Osteoblast (primary cell): ENCODE data around the gene AOX1. TPM values are rescaled to one million over a fixed set of nuclear protein-coding genes. Genes with fewer than 3 reads are reported as not detected.

Experiments
- DNase-seq: peaks from one replicate; pipeline ENCODE4 v3.0.0; 2011; ENCODE audit warnings: low spot score, mixed read lengths; ENCODE audit not compliant: insufficient read length; ENCODE audit errors: missing footprints
- H2AFZ ChIP-seq: 2 replicates; pipeline ENCODE4 v1.6.0; 2011; ENCODE audit warnings: mild to moderate bottlenecking, low read length
- H3K27ac ChIP-seq: 2 replicates; pipeline ENCODE4 v1.5.1; 2011; ENCODE audit warnings: mild to moderate bottlenecking, low read depth, low read length, moderate library complexity
- H3K27me3 ChIP-seq: 2 replicates; pipeline ENCODE4 v1.6.0; 2012; ENCODE audit warnings: mild to moderate bottlenecking, control low read depth, inconsistent platforms, low read length, moderate library complexity; ENCODE audit not compliant: insufficient read depth
- H3K36me3 ChIP-seq: 2 replicates; pipeline ENCODE4 v1.5.1; 2011; ENCODE audit warnings: mild to moderate bottlenecking, low read length, control low read depth, moderate library complexity; ENCODE audit not compliant: insufficient read depth
- H3K4me1 ChIP-seq: 2 replicates; pipeline ENCODE4 v1.5.1; 2011; ENCODE audit warnings: mild to moderate bottlenecking, low read length, control low read depth, moderate library complexity; ENCODE audit not compliant: insufficient read depth
- H3K4me2 ChIP-seq: 2 replicates; pipeline ENCODE4 v1.6.0; 2011; ENCODE audit warnings: mild to moderate bottlenecking, low read length; ENCODE audit not compliant: insufficient read depth
- H3K4me3 ChIP-seq: fragments of 200-600 bp; sonication (generic); 3 replicates; pipeline ENCODE4 v1.5.1; 2012; ENCODE audit warnings: mild to moderate bottlenecking, low read length, inconsistent platforms; ENCODE audit not compliant: insufficient read depth
- H3K79me2 ChIP-seq: 2 replicates; pipeline ENCODE4 v1.6.0; 2012; ENCODE audit warnings: mild to moderate bottlenecking, low read length, control low read depth, inconsistent platforms; ENCODE audit not compliant: insufficient read depth
- H3K9me3 ChIP-seq: 2 replicates; pipeline ENCODE4 v1.5.1; 2011; ENCODE audit warnings: low read depth, low read length, control low read depth
- H4K20me1 ChIP-seq: 2 replicates; pipeline ENCODE4 v1.6.0; 2012; ENCODE audit warnings: mild to moderate bottlenecking, low read length, control low read depth; ENCODE audit not compliant: insufficient read depth
- CTCF ChIP-seq: IDR thresholded peaks from 2 replicates; pipeline ENCODE4 v1.5.1; 2011; ENCODE audit warnings: mild to moderate bottlenecking, low read depth, low read length, moderate library complexity; ENCODE audit errors: extremely low read depth
- total RNA-seq: library from RNA; depleted of rRNA; stranded (reverse); fragments of >200 nt; gene quantifications from 2 replicates; pipeline ENCODE4 v1.2.3, GENCODE V29; 2012

AOX1 gene
- total RNA-seq, 1 donor: 76.4 TPM

GRCh38 chr2:200593905-200594304 lies 8.1 kb downstream of the AOX1 start:
- H3K4me2 ChIP-seq: no peak overlapping the region
- H3K4me1 ChIP-seq: no peaks in the 10 kb centered on the region
- no peak overlapping the region for H3K4me3 ChIP-seq
- no peak overlapping the region for H3K27ac ChIP-seq
- H2AFZ ChIP-seq: no peak overlapping the region
- H3K27me3 ChIP-seq: no peaks in the 10 kb centered on the region
- H3K79me2 ChIP-seq: no peaks in the 10 kb centered on the region
- DNase-seq: no peak
- no peaks in the 10 kb centered on the region for H4K20me1 ChIP-seq
- no peak for TF ChIP-seq CTCF
- H3K36me3 ChIP-seq: no peaks in the 10 kb centered on the region
- no peaks in the 10 kb centered on the region for H3K9me3 ChIP-seq

GRCh38 chr2:200595913-200596312 lies 10.1 kb downstream of the AOX1 start:
- H2AFZ ChIP-seq: no peak overlapping the region
- no peak for TF ChIP-seq CTCF
- peaks cover 12% of the 10 kb centered on the region for H3K4me1 ChIP-seq
- no peaks in the 10 kb centered on the region for H3K79me2 ChIP-seq
- no peak overlapping the region for H3K27ac ChIP-seq
- H3K9me3 ChIP-seq: no peaks in the 10 kb centered on the region
- no peak overlapping the region for H3K4me3 ChIP-seq
- no peak overlapping the region for H3K4me2 ChIP-seq
- no peaks in the 10 kb centered on the region for H3K36me3 ChIP-seq
- H3K27me3 ChIP-seq: no peaks in the 10 kb centered on the region
- DNase-seq: no peak
- H4K20me1 ChIP-seq: no peaks in the 10 kb centered on the region

- Histone ChIP-seq H2AFZ (no peak overlapping the region), H3K27me3 (no peaks in the 10 kb centered on the region), H3K9me3 (no peaks in the 10 kb centered on the region), H3K36me3 (no peaks in the 10 kb centered on the region), H4K20me1 (no peaks in the 10 kb centered on the region), H3K4me2 (no peak overlapping the region), H3K4me1 (peaks cover 13% of the 10 kb centered on the region), H3K4me3 (no peak overlapping the region), H3K27ac (no peak overlapping the region), H3K79me2 (no peaks in the 10 kb centered on the region)
- no peak for TF ChIP-seq CTCF
- no peak for DNase-seq
These were observed 11.2 kb downstream of the AOX1 start for GRCh38 chr2:200596774-200597570.

GRCh38 chr2:200599206-200599605 lies 13.4 kb downstream of the AOX1 start:
- no peak overlapping the region for H2AFZ ChIP-seq
- TF ChIP-seq CTCF: no peak
- no peak overlapping the region for H3K4me2 ChIP-seq
- no peak for DNase-seq
- no peak overlapping the region for H3K27ac ChIP-seq
- no peaks in the 10 kb centered on the region for H3K27me3 ChIP-seq
- no peaks in the 10 kb centered on the region for H4K20me1 ChIP-seq
- H3K4me3 ChIP-seq: no peak overlapping the region
- H3K36me3 ChIP-seq: no peaks in the 10 kb centered on the region
- H3K9me3 ChIP-seq: no peaks in the 10 kb centered on the region
- no peaks in the 10 kb centered on the region for H3K79me2 ChIP-seq
- peaks cover 21% of the 10 kb centered on the region for H3K4me1 ChIP-seq
